H54 (cell line): ENCODE data around the gene GTF2IRD1.
"Not testable (repeated sequence)": the region's sequence is repeated elsewhere in the genome, so short reads cannot be mapped to it uniquely, and the experiment has no call there.

Source experiments
- DNase-seq: peaks from one replicate; pipeline ENCODE4 v3.0.0; 2011; ENCODE audit warnings: low spot score, mixed read lengths; ENCODE audit not compliant: insufficient read length
- FAIRE-seq: peaks from 3 replicates; lab custom pipeline; 2011; peaks lifted over from hg19 to GRCh38; lab: Jason Lieb, UNC
- POLR2A ChIP-seq: IDR thresholded peaks from 2 replicates; pipeline ENCODE4 v1.6.1; 2011; ENCODE audit warnings: low read depth, mild to moderate bottlenecking, low read length

GTF2IRD1 gene

GRCh38 chr7:74627661-74628411, 174.1 kb downstream of the GTF2IRD1 start:
- no peak for DNase-seq
- no peak for FAIRE-seq
- no peak for TF ChIP-seq POLR2A

DNA sequence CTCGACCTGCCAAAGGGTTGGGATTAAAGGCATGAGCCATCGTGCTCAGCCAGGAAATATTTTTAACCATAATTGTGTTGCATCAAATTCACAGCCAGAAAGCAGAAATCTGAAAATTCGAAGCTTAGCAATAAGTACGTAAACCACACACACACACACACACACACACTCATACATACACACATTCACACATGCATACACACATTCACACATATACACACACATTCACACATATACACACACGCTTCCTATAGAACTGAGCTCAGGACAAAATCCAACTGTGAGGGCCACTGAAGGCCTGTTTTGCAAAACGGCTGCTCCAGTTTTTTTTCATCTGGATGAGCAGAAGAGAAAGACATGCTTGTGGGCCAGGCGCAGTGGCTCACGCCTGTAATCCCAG, 178.8 kb downstream of the GTF2IRD1 start:
- no peak for FAIRE-seq
- TF ChIP-seq POLR2A: no peak
- DNase-seq: no peak

GRCh38 chr7:74633451-74633921, 179.8 kb downstream of the GTF2IRD1 start:
- no peak for TF ChIP-seq POLR2A
- FAIRE-seq (no peak), DNase-seq (no peak)

DNA sequence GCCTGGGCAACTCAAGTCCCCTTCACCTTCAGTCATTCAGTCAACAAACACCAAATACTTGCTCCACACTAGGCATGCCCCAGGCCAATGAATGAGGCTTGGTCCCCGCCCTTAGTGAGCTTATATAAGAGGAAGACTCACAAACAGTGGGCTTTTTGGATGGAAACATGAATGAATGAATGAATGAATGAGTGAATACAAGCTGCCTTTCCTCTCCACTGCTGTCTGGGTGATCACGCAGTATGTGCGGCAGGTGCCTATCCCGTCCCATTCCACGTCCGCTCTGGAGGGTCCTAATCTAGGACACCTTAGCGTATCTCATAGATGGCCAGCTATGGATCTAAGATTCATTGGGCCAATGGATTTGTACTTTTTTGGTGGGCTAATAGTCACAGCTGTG, 184.0 kb downstream of the GTF2IRD1 start:
- TF ChIP-seq POLR2A: no peak
- DNase-seq (no peak), FAIRE-seq (no peak)

DNA sequence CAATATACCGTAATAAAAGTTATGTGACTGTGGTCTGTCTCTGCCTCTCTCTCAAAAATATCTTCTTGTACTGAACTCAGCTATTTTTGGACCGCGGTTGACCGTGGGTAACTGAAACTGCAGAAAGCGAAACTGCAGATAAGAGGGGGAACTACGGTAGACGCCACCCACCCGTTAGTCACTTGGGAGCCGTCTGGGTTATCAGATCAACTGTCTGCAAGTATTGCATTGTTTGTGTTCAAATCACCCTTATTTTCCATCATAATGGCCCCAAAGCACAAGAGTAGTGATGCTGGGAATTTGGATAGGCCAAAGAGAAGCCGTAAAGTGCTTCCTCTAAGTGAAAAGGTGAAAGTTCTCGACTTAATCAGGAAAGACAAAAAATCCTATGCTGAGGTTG, 196.3 kb downstream of the GTF2IRD1 start:
- FAIRE-seq, DNase-seq: not testable (repeated sequence)

- DNase-seq, FAIRE-seq: not testable (repeated sequence)
Observed at GRCh38 chr7:74650493-74651132, 196.9 kb downstream of the GTF2IRD1 start.

- not testable (repeated sequence) for DNase-seq, FAIRE-seq
Observed at GRCh38 chr7:74651133-74651504, 197.4 kb downstream of the GTF2IRD1 start.
